Measurements from ENCODE around the gene SRSF2.

DNA sequence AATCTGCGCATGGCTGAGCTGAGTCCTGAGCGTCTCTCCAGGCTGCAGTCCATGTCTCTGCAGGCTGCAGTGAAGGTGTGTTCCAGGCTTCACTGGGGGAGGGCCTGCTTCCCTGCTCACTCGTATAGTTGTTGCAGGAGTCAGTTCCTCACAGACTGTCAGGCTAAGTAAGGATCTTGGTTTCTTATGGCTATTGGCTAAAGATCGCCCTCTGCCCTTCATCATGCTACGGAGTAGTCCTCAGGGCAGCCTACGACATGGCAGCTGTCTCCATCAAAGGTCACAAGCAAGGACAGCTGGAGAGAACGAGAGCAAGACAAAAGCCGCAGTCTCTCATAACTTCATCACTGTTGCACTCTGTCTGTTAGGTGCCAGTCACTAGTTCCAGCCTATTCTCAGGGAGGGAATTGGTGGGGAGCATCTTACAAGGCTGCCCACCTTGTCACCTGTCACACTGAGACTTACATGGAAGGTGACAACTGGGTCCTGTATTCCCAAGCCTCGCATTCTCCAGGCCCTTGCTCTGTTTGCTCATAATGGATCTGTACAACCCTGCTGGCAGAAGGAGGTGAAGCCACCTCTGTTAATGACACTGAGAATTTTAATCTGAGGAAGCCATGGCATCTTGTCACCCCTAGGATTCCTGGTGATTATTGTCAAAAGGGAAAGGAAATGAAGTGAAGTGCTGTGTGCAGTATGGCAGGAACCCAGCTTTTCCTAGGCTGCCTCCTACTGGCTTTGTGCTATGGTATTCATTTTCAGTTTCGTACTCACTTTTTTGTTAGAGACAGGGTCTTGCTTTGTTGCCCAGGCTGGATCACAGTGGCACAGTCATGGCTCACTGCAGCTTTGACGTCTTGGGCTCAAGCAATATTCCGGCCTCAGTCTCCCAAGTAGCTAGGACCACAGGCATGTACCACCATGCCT, 44.2 kb upstream of the SRSF2 start:
- TF ChIP-seq, protein P1, sequence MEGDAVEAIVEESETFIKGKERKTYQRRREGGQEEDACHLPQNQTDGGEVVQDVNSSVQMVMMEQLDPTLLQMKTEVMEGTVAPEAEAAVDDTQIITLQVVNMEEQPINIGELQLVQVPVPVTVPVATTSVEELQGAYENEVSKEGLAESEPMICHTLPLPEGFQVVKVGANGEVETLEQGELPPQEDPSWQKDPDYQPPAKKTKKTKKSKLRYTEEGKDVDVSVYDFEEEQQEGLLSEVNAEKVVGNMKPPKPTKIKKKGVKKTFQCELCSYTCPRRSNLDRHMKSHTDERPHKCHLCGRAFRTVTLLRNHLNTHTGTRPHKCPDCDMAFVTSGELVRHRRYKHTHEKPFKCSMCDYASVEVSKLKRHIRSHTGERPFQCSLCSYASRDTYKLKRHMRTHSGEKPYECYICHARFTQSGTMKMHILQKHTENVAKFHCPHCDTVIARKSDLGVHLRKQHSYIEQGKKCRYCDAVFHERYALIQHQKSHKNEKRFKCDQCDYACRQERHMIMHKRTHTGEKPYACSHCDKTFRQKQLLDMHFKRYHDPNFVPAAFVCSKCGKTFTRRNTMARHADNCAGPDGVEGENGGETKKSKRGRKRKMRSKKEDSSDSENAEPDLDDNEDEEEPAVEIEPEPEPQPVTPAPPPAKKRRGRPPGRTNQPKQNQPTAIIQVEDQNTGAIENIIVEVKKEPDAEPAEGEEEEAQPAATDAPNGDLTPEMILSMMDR (IDR thresholded peaks at IDR 0.05), result no peak
- no peak for TF ChIP-seq POLR2A (IDR thresholded peaks at IDR 0.05)

Measured in stomach (tissue), 4 donors.